ENCODE results near the gene CACNG6. TPM values are rescaled to one million over a fixed set of nuclear protein-coding genes. Genes with fewer than 3 reads are reported as not detected.

The CACNG6 gene
- total RNA-seq, 6 experiments from 2014 or later = not detected

- 32% methylated on average over 24 of the region's 36 CpGs for WGBS (ENCODE audit: insufficient coverage, low coverage, low lambda C conversion rate, missing lambda C conversion rate)
- no peaks in the 10 kb centered on the region for H3K4me1 ChIP-seq
- DNase-seq = no peak
- H3K27me3 ChIP-seq = no peaks in the 10 kb centered on the region
- TF ChIP-seq POLR2A (IDR thresholded peaks at IDR 0.05) = no peak
- TF ChIP-seq CTCF (IDR thresholded peaks at IDR 0.05) = no peak
- H3K27ac ChIP-seq = no peak overlapping the region
- H3K36me3 ChIP-seq = no peaks in the 10 kb centered on the region
- intact Hi-C loops (cut with DNase I) = loop anchor here in 1 of 2 donors (10.0 kb wide), 1 partner anchor 97 kb away; no protein-coding TSS in a partner anchor
- H3K9me3 ChIP-seq = no peaks in the 10 kb centered on the region
- no peak overlapping the region for H3K4me3 ChIP-seq
- peak in 1 of 4 donors; percentile 33 for ATAC-seq
Measured at GRCh38 chr19:54011507-54012211, 20.2 kb downstream of the CACNG6 start.

GRCh38 chr19:54013866-54014265 lies 22.4 kb downstream of the CACNG6 start:
- ATAC-seq = no peak
- intact Hi-C loops (cut with DNase I) = loop anchor here in 1 of 2 donors (10.0 kb wide), 1 partner anchor 99 kb away; no protein-coding TSS in a partner anchor
- Histone ChIP-seq H3K4me1 (no peaks in the 10 kb centered on the region), H3K27me3 (no peaks in the 10 kb centered on the region), H3K27ac (no peak overlapping the region), H3K36me3 (no peaks in the 10 kb centered on the region), H3K4me3 (no peak overlapping the region), H3K9me3 (no peaks in the 10 kb centered on the region)
- no peak for TF ChIP-seq POLR2A (IDR thresholded peaks at IDR 0.05)
- no peak for TF ChIP-seq CTCF (IDR thresholded peaks at IDR 0.05)
- DNase-seq = no peak
- 63% methylated on average over 8 of the region's 8 CpGs for WGBS (ENCODE audit: insufficient coverage, low coverage, low lambda C conversion rate, missing lambda C conversion rate)

GRCh38 chr19:54014920-54015560 lies 23.6 kb downstream of the CACNG6 start:
- TF ChIP-seq CTCF (IDR thresholded peaks at IDR 0.05) (no peak), POLR2A (IDR thresholded peaks at IDR 0.05) (no peak)
- Histone ChIP-seq H3K27me3 (no peaks in the 10 kb centered on the region), H3K27ac (no peak overlapping the region), H3K9me3 (no peaks in the 10 kb centered on the region), H3K4me3 (no peak overlapping the region), H3K36me3 (no peaks in the 10 kb centered on the region), H3K4me1 (no peaks in the 10 kb centered on the region)
- DNase-seq (no peak), ATAC-seq (no peak)
- intact Hi-C loops (cut with DNase I) = loop anchor here in 1 of 2 donors (10.0 kb wide), 1 partner anchor 100 kb away; no protein-coding TSS in a partner anchor
- 26% methylated on average over 18 of the region's 19 CpGs for WGBS (ENCODE audit: insufficient coverage, low coverage, low lambda C conversion rate, missing lambda C conversion rate)

GRCh38 chr19:54017261-54017660 lies 25.8 kb downstream of the CACNG6 start:
- no peak overlapping the region for H3K27ac ChIP-seq
- H3K27me3 ChIP-seq = no peaks in the 10 kb centered on the region
- no peak for DNase-seq
- no peak overlapping the region for H3K4me3 ChIP-seq
- TF ChIP-seq POLR2A (IDR thresholded peaks at IDR 0.05) (no peak), CTCF (IDR thresholded peaks at IDR 0.05) (no peak)
- H3K4me1 ChIP-seq = no peaks in the 10 kb centered on the region
- intact Hi-C loops (cut with DNase I) = loop anchor here in 1 of 2 donors (10.0 kb wide), 1 partner anchor 102 kb away; no protein-coding TSS in a partner anchor
- no peak for ATAC-seq
- no peaks in the 10 kb centered on the region for H3K9me3 ChIP-seq
- 52% methylated on average over 4 of the region's 4 CpGs for WGBS (ENCODE audit: insufficient coverage, low coverage, low lambda C conversion rate, missing lambda C conversion rate)
- no peaks in the 10 kb centered on the region for H3K36me3 ChIP-seq
